Measurements from ENCODE around the gene CDADC1. TPM values are rescaled to one million over a fixed set of nuclear protein-coding genes. Genes with fewer than 3 reads are reported as not detected.

The CDADC1 gene
- total and polyA plus RNA-seq, 4 donors = 3.0 to 6.1 (median 4.5) TPM

GRCh38 chr13:49302817-49303216 is 55.1 kb downstream of the CDADC1 start:
- Histone ChIP-seq H3K27me3 (ENCODE audit: control insufficient read depth in 4 of 4, insufficient read depth in 4 of 4, low read length in 3 of 4) (no peaks in the 10 kb centered on the region), H3K9ac (ENCODE audit: low read depth in 1 of 2, low read length in 2 of 2) (no peak overlapping the region), H3K4me1 (ENCODE audit: control insufficient read depth in 4 of 4, insufficient read depth in 4 of 4, low read length in 3 of 4) (peaks cover 0 to 14% (median 5%) of the 10 kb centered on the region in 4 donors), H3K27ac (ENCODE audit: low read depth in 1 of 2, low read length in 2 of 2) (no peak overlapping the region), H3K36me3 (ENCODE audit: control insufficient read depth in 4 of 4, insufficient read depth in 3 of 4, low read depth in 1 of 4, low read length in 3 of 4) (no peaks in the 10 kb centered on the region), H3K4me3 (ENCODE audit: low read depth in 1 of 3, low read length in 3 of 3) (no peak overlapping the region), H3K9me3 (ENCODE audit: control insufficient read depth in 4 of 4, low read length in 3 of 4) (no peaks in the 10 kb centered on the region)
- TF ChIP-seq FOXA1 (IDR thresholded peaks at IDR 0.05) = no peak
- no peak for TF ChIP-seq HNF4A (conservative IDR thresholded peaks at IDR 0.05)
- TF ChIP-seq JUND (IDR thresholded peaks at IDR 0.05) = no peak
- no peak for TF ChIP-seq TAF1 (conservative IDR thresholded peaks at IDR 0.05)
- TF ChIP-seq REST (IDR thresholded peaks at IDR 0.05) = no peak
- TF ChIP-seq RAD21 (IDR thresholded peaks at IDR 0.05) = no peak
- TF ChIP-seq, protein P1, sequence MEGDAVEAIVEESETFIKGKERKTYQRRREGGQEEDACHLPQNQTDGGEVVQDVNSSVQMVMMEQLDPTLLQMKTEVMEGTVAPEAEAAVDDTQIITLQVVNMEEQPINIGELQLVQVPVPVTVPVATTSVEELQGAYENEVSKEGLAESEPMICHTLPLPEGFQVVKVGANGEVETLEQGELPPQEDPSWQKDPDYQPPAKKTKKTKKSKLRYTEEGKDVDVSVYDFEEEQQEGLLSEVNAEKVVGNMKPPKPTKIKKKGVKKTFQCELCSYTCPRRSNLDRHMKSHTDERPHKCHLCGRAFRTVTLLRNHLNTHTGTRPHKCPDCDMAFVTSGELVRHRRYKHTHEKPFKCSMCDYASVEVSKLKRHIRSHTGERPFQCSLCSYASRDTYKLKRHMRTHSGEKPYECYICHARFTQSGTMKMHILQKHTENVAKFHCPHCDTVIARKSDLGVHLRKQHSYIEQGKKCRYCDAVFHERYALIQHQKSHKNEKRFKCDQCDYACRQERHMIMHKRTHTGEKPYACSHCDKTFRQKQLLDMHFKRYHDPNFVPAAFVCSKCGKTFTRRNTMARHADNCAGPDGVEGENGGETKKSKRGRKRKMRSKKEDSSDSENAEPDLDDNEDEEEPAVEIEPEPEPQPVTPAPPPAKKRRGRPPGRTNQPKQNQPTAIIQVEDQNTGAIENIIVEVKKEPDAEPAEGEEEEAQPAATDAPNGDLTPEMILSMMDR (IDR thresholded peaks at IDR 0.05; ENCODE audit: low read depth, low read length, missing input control) = no peak
- TF ChIP-seq HNF4G (IDR thresholded peaks at IDR 0.05) = no peak
- no peak for TF ChIP-seq ZBTB33 (IDR thresholded peaks at IDR 0.05)
- TF ChIP-seq EGR1 (IDR thresholded peaks at IDR 0.05; ENCODE audit: low read depth in 2 of 2) = no peak
- TF ChIP-seq, protein P2, sequence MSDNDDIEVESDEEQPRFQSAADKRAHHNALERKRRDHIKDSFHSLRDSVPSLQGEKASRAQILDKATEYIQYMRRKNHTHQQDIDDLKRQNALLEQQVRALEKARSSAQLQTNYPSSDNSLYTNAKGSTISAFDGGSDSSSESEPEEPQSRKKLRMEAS (IDR thresholded peaks at IDR 0.05) = no peak
- TF ChIP-seq, protein P3, sequence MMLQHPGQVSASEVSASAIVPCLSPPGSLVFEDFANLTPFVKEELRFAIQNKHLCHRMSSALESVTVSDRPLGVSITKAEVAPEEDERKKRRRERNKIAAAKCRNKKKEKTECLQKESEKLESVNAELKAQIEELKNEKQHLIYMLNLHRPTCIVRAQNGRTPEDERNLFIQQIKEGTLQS (IDR thresholded peaks at IDR 0.05) = no peak
- no peak for TF ChIP-seq YY1 (IDR thresholded peaks at IDR 0.05)
- TF ChIP-seq NR2F2 (IDR thresholded peaks at IDR 0.05) = no peak
- no peak for TF ChIP-seq GABPA (IDR thresholded peaks at IDR 0.05 in 1 of 2, conservative IDR thresholded peaks at IDR 0.05 in 1 of 2)
- TF ChIP-seq RXRA (IDR thresholded peaks at IDR 0.05) = no peak
- 95% methylated on average over 9 of the region's 9 CpGs for WGBS
- no peak for DNase-seq (ENCODE audit: low spot score)
